Endometrial microvascular endothelial cells (primary cell): ENCODE measurements around the gene DCDC2C. TPM values are rescaled to one million over a fixed set of nuclear protein-coding genes. Genes with fewer than 3 reads are reported as not detected.
"Not testable (repeated sequence)": the region's sequence is repeated elsewhere in the genome, so short reads cannot be mapped to it uniquely, and the experiment has no call there.

Experiments
- in situ Hi-C: cut with HindIII; loops from 2 replicates; pipeline ENCODE4 v1.10.0; 2017; ENCODE audit warnings: low sequenced_read_pairs, low pct_unique_long_range_greater_than_20kb; ENCODE audit errors: inconsistent ontology term
- total RNA-seq: library from RNA; depleted of rRNA; stranded (reverse); fragments of >200 nt; gene quantifications from one replicate; pipeline ENCODE4 v1.2.3, GENCODE V29; 2015; ENCODE audit errors: inconsistent ontology term

Gene DCDC2C, protein sequence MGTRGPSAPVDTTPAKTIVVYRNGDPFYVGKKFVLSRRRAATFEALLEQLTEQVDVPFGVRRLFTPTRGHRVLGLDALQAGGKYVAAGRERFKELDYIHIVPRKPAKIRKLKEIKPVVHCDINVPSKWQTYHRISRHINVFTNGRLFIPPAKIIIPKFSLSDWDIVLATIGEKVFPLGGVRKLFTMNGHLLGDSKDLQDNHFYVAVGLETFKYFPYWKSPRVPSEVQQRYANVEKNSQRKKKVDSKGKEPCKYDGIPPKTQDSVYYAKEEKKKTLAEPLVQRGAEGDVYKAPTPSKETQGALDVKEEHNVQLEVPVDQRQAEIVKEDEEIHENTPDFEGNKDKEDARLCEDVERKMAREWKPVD
- not detected for total RNA-seq

DNA sequence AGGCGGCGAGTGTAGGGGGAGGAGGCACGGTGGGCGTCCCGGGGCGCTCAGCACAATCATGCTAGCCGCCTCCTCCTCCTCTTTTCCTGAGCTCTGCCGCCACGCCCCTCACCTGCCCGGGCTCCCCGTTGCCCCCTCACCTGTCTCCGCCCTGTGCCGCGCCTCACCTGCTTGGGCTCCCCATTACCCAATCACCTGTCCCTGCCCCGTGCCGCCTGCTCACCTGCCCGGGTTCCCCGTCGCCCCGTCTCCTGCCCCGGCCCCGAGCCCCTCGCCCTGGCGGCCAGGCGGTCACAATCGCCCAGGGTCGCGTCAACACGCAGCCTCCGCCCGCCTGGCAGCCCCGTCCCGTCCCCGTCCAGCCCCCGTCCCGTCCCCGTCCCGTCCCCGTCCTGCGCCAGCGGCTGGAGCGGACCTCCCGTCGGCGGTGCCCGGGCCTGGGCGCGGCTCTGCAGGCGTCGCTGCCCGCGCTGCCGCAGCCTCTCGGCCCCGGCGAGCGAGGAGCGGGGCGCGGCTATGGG lies at the start of gene DCDC2C:
Gene DCDC2C (plus strand): TSS at position 340 of the 521 bp plus-strand sequence. CDS start 177 bp downstream, at position 517.
- in situ Hi-C loops, result no loop called here

GRCh38 chr2:3654011-3654410 lies 49.4 kb upstream of the DCDC2C start:
- in situ Hi-C loops, result no loop called here

- in situ Hi-C loops, result no loop called here
Measured at GRCh38 chr2:3654531-3655225, 48.7 kb upstream of the DCDC2C start.

GRCh38 chr2:3655871-3656761 lies 47.3 kb upstream of the DCDC2C start:
- in situ Hi-C loops, result no loop called here

- in situ Hi-C loops, result no loop called here
Measured at GRCh38 chr2:3656762-3657721, 46.3 kb upstream of the DCDC2C start.

DNA sequence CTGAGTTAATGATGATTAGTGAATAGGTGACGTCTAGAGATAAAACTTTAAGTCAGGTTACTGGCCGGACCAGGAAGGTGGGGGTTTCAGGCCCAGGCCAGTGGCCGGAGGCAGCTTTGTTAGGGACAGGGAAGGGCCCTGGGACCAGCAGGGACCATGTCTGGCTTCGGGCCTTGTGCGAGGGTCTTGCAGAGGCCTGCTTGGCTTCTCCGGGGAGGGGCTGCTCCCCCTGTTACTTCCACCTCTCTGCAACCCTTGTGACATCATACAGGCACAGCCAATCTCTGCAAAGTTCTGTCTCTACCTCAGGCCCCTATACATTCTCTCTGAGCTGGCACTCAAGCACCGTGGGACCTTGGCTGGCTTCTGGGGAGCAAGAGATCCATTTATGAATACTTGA lies 45.5 kb upstream of the DCDC2C start, which contains the start of gene ALLC:
Gene ALLC (plus strand): TSS at position 320 of the 400 bp plus-strand sequence. CDS start 12,958 bp downstream, outside the sequence.
- in situ Hi-C loops, result no loop called here

DNA sequence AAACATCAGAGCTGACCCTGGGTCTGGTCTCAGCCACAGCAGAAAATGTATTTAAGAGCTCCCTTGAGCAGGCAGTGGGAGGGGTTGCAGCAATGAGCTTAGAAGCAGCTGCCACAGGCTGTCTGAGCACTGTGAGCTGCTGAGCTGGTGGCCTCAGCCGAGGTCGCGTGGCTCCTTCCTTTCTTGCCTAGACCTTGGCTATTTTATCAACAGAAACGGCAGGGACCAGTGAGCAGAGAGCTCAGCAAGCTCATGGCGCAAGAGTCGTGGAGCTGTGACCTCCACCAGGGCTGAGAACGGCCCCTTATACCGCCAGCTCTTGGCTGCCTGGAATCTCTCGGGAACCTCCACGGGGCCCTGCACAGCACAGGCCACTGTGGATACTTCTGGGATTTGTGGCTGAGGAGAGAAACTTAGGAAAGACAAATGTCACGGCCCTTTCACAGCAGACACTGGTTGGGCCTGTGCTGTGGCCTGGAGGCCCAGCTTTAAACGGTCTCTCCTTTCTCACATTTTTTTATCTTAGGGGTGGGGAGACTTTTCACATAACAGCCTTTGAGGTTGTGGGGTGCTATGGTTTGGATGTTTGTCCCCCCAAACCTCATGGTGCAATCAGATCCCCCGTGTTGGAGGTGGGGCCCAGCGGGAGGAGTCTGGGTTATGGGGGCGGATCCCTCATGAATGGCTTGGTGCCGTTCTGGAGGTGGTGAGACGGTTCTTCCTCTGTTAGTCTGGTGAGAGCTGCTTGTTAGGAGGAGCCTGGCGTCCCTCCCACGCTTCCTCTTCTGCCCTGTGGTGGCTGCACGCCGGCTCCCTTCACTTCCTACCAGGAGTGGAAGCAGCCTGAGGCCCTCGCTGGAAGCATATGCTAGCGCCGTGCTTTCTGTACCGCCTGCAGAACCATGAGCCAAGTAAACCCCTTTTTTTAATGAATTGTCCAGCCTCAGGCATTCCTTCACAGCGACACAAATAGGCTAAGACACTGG lies 43.6 kb upstream of the DCDC2C start:
- in situ Hi-C loops, result no loop called here

GRCh38 chr2:3660640-3661039 lies 42.7 kb upstream of the DCDC2C start:
- in situ Hi-C loops, result not testable (repeated sequence)

DNA sequence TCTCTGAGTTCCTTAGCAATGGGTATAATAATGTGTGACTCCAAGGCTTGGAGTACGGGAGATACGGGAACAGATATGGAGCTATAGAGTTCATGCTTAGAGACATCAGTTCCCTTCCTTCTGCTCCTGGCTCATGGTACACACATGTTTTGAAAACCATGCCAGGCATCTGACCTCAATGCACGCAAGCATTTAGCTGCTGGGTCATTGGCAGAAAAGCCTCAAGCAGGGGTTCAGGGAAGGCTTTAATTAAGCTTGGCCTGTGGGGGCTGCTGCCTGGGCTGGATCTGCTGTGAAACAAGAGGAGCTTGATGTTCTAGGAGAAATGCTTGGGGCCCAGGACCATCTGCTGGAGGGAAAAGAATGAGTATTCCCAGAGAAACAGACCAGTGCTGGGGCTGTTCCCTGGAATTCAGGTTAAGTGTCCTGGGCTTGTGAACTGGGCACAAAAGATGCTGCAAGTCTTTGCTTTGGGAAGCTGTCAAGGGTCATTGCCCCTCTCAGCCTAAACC lies 42.2 kb upstream of the DCDC2C start:
- in situ Hi-C loops, result no loop called here

GRCh38 chr2:3662239-3662638 lies 41.1 kb upstream of the DCDC2C start:
- in situ Hi-C loops, result no loop called here

GRCh38 chr2:3664118-3664517 lies 39.3 kb upstream of the DCDC2C start:
- in situ Hi-C loops, result no loop called here

- in situ Hi-C loops, result no loop called here
Measured at GRCh38 chr2:3664925-3665324, 38.5 kb upstream of the DCDC2C start.

- in situ Hi-C loops, result no loop called here
Measured at GRCh38 chr2:3665886-3666612, 37.3 kb upstream of the DCDC2C start.

DNA sequence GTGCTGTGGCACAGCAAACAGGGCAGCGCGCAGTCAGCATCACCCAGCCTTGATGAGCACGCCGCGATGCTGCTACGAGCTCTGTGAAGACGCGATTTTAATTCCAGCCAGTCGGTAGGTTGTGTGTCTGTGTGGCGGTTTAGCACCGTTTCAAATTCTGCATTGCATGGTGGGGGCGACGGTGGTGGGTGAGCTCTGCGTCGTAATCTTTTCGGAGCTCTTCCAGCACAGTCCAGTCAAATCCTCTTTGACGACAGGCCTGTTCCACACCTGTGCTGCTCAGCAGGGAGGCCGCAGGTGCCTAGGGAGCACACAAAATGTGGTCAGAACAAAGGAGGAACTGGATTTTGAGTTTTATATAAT lies 36.8 kb upstream of the DCDC2C start:
- in situ Hi-C loops, result no loop called here

GRCh38 chr2:3667151-3667631 lies 36.2 kb upstream of the DCDC2C start:
- in situ Hi-C loops, result no loop called here

- in situ Hi-C loops, result no loop called here
Measured at GRCh38 chr2:3669656-3670055, 33.7 kb upstream of the DCDC2C start.
